ENCODE data around the gene HOXC10.

The HOXC10 gene

GRCh38 chr12:54029529-54030441 is 44.8 kb downstream of the HOXC10 start:
- no peak for DNase-seq (ENCODE audit: low read depth)

DNA sequence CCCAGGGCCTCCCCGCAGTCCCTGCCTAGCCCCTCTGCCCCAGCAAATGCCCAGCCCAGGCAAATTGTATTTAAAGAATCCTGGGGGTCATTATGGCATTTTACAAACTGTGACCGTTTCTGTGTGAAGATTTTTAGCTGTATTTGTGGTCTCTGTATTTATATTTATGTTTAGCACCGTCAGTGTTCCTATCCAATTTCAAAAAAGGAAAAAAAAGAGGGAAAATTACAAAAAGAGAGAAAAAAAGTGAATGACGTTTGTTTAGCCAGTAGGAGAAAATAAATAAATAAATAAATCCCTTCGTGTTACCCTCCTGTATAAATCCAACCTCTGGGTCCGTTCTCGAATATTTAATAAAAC is 45.5 kb downstream of the HOXC10 start:
- DNase-seq (ENCODE audit: low read depth): no peak

GRCh38 chr12:54030889-54031471 is 46.0 kb downstream of the HOXC10 start:
- DNase-seq (ENCODE audit: low read depth): no peak

DNA sequence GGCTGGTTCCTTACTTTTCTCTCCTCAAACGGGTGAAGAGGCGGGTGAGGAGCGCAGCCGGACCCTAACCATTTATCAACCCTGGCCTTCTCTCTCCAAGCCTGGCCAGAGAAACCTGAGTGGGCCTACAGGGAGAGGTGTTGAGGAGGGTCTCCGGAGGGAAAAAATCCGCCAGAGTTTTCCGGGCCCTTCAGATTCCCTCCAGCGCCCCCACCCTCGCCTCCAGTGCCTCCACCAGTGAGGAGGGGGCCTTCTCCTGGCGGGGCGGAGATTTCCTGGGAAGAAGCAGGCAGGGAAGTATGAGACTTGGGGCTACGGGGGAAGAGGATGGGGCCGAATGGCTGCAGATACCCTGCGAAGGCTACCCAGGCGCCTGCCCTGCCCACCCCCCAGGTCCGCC is 46.5 kb downstream of the HOXC10 start:
- no peak for DNase-seq (ENCODE audit: low read depth)

GRCh38 chr12:54032086-54032619 is 47.2 kb downstream of the HOXC10 start:
- no peak for DNase-seq (ENCODE audit: low read depth)

- DNase-seq (ENCODE audit: low read depth): peak; percentile 81
Measured at GRCh38 chr12:54032627-54033100, 47.7 kb downstream of the HOXC10 start, which contains the start of gene HOXC5. Gene HOXC5, plus strand, starts transcription at chr12:54033050. Its CDS starts 73 bp downstream, at chr12:54033123.

DNA sequence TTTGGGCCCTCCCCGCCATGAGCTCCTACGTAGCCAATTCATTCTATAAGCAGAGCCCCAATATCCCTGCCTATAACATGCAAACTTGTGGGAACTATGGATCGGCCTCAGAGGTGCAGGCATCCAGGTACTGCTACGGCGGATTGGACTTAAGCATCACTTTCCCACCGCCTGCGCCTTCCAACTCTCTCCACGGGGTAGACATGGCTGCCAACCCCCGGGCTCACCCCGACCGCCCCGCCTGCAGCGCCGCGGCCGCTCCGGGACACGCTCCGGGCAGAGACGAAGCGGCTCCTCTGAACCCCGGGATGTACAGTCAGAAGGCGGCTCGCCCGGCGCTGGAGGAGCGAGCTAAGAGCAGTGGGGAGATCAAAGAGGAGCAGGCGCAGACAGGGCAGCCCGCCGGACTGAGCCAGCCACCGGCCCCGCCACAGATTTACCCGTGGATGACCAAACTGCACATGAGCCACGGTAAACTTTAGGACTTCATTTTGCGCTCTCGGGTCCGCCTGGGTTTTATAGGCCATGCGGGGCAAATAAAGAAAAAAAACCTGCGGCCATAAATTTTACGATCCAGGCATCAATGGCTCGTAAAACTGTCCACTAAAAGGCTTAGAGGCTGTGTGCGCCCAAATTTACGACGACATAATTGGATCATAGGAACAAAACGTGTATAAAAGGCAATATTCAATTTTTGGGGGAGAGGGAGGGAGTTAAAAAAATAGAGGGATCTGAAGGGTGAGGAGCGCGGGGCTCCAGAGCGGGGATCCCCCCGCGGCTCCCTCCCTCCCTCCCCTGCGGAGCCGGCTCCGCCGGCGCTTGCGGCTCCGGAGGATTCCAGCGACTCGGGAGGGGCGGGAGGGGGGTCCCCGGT is 48.4 kb downstream of the HOXC10 start:
- peak; percentile 74 for DNase-seq (ENCODE audit: low read depth)

- DNase-seq (ENCODE audit: low read depth): peak; percentile 31
Measured at GRCh38 chr12:54033980-54034784, 49.2 kb downstream of the HOXC10 start.

DNA sequence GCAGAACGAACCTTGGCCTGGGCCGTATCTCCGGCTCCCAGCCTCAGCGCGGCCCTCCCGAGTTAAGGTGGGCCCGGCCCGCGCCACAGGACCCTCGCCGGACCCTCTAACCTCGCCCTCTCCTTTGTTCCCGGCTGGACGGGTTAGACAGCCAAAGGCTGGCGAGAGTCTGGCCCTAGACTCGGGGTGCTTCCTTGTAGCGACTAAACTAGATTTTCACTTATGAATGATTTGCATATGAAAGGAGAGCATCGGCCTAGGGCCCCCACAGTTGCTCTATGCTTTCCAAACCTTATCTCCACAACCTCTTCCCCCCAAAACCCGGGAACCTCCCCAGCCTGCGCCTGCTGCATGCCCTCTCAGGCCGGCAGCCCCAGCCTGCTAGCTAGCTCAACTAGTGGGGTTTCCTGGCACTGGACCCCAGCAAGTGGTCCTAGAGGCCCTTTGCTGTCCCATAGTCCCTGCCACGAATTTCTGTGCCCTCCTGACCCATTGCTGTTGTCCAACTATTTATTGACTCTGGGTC is 49.9 kb downstream of the HOXC10 start:
- DNase-seq (ENCODE audit: low read depth): no peak

GRCh38 chr12:54035568-54036264 is 50.8 kb downstream of the HOXC10 start:
- DNase-seq (ENCODE audit: low read depth): no peak

DNA sequence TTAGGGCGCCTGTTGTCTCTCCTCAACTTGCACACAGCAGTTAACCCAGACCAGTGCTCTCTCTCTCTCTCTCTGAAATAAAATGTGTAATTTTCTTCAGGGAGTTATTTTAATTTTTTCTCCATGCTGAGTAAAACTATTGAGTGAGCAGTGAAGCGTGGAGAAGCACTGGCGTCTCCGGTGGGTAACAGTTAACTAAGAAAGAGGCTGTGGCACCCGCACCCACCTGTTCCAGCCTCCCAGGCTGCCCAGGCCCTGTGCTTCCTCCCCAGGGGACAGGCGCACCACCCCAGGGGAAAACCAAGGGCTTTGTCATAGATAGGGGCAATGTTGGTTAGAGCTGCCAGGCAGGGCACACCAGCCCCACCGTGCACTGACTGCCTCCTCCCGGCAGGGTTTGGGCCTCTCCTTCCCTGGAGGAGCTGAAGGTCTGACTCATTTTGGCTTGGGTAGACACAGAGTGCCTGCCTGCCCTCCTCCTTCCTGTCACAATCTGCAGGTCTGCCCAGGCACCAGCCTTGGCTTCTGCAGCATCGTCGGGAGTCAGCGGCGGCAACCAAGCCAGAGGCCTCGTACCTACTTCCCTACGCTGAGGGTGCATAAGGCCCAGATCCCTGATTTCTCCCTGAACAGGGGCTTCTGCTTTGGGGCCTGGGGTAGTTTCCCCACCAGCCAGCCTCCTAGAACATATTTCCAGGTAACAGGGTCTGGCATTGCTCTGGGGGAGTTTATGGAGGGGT is 51.8 kb downstream of the HOXC10 start:
- DNase-seq (ENCODE audit: low read depth): peak; percentile 53

DNA sequence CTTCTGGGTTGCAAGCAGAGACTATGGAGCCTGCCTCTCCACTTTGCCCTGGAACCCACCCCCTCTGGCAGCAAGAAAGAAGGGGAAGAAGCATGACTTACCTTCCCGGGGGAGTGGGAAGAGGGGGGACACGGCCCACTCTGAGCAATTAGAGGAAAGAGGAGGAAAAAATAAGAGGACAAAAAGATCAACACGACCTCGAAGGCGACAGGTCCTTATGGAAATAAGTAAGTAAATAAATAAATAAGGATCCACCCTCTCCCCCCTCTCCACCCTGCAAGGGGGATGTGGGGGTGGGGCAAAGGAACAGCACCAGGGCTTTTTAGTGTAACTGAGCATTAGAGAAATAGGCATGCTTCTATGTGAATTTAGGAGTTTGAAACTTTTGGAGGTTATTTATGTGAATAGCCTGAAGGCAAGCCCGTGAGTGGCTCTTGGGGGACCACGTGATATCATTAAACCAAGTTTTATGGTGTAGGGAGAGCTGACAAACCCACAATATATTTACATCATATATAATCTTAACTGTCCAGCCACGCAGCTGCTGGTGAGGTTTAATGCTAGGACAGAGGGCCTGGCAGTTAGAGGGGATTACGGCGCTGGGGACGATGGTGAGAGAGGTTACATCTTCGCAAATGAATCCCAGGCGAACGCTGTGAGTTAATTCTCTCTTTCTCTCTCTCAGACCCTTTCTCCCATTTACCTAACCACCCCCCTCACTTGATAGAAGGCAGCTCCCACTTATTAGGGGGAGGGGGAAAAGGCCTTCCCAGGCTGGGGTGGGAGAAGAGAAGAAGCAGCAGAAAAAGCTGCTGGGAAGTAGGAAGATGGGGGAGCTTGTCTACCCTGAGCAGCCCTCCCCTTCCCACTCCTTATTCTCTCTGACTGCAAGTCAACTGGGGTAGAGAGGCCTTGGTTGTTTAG is 52.7 kb downstream of the HOXC10 start:
- DNase-seq (ENCODE audit: low read depth): no peak

GRCh38 chr12:54038284-54038870 is 53.4 kb downstream of the HOXC10 start:
- DNase-seq (ENCODE audit: low read depth): no peak

- DNase-seq (ENCODE audit: low read depth): no peak
Measured at GRCh38 chr12:54038871-54039414, 54.0 kb downstream of the HOXC10 start.

DNA sequence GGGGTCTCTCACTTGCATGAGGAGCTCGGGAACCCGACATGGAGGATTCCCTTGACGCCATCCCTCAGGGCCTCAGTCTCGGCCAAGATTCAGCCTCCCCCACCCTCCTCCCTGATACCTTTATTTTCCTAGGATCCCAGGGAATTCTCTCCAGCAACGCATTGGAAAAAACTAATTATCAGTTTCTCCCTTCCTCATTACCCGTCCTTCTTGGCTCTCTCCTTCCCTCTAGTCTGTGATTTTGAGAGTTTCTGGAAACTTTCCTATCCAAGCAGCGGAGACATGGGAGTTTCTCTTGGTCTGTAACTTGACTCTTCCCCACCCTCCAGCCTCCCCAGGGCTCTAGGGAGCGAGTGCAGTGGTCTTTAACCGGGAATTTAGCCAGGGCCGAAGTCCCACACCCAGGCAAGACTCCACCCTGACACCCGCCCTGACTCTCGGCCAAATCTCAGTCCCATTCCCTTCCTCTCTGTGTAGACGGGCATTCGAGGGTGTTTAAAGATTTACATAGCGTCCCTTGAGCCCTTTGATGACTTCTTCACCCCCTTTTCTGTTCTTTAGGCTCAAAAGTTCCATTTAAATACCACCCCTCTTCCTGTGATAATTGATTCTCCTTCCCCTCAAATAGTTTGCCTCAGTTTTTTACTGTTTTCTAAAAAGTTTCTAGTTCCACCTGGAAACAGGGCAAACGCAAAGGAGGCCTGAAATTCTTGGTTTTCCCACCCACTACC is 54.6 kb downstream of the HOXC10 start:
- no peak for DNase-seq (ENCODE audit: low read depth)

Data from ELR (cell line).